HepG2 (cell line): ENCODE results near the gene NDUFB10. TPM values are rescaled to one million over a fixed set of nuclear protein-coding genes. Genes with fewer than 3 reads are reported as not detected.

Experiments used
- ARNTL ChIP-seq: sonication (generic); formaldehyde crosslinking; IDR thresholded peaks from 2 replicates; pipeline ENCODE4 v1.4.0; 2020; ENCODE audit warnings: mild to moderate bottlenecking, missing genetic modification reagents
- CBX5 ChIP-seq: sonication (generic); formaldehyde crosslinking; IDR thresholded peaks from 2 replicates; pipeline ENCODE4 v1.4.0; 2020; ENCODE audit warnings: missing genetic modification reagents, borderline replicate concordance
- ELF1 ChIP-seq: sonication (generic); formaldehyde crosslinking; IDR thresholded peaks from 2 replicates; pipeline ENCODE4 v1.4.0; 2020; ENCODE audit warnings: missing genetic modification reagents
- FIP1L1 ChIP-seq: fragments of 200-400 bp; formaldehyde crosslinking; IDR thresholded peaks from 2 replicates; pipeline ENCODE4 v1.6.1; 2018; ENCODE audit warnings: low read depth, mild to moderate bottlenecking, low read length, moderate library complexity, borderline replicate concordance; ENCODE audit not compliant: insufficient read depth
- GATA4 ChIP-seq: sonication (generic); IDR thresholded peaks from 2 replicates; pipeline ENCODE4 v1.6.1; 2016; ENCODE audit warnings: antibody characterized with exemption, low read depth, borderline replicate concordance
- HNRNPH1 ChIP-seq: fragments of 200-400 bp; formaldehyde crosslinking; optimal IDR thresholded peaks from 2 replicates; pipeline ENCODE3; 2017; ENCODE audit warnings: mild to moderate bottlenecking, low read depth, low read length
- HNRNPL ChIP-seq: fragments of 200-400 bp; formaldehyde crosslinking; IDR thresholded peaks from 2 replicates; pipeline ENCODE4 v1.6.1; 2017; ENCODE audit warnings: mild to moderate bottlenecking, low read depth, low read length
- JUNB ChIP-seq: sonication (generic); formaldehyde crosslinking; IDR thresholded peaks from 2 replicates; pipeline ENCODE4 v1.8.0; 2022; ENCODE audit warnings: missing genetic modification reagents, mild to moderate bottlenecking, borderline replicate concordance
- MAFF ChIP-seq: IDR thresholded peaks from 2 replicates; pipeline ENCODE4 v1.6.1; 2011; ENCODE audit warnings: low read depth, low read length, improper control_type of control experiment
- NCOA2 ChIP-seq: sonication (generic); formaldehyde crosslinking; IDR thresholded peaks from 2 replicates; pipeline ENCODE4 v1.8.0; 2022; ENCODE audit warnings: inconsistent platforms
- NFATC3 ChIP-seq: sonication (generic); formaldehyde crosslinking; IDR thresholded peaks from 2 replicates; pipeline ENCODE4 v1.5.1; 2020; ENCODE audit warnings: mild to moderate bottlenecking, missing genetic modification reagents
- NR2C2 ChIP-seq: sonication (generic); formaldehyde crosslinking; IDR thresholded peaks from 2 replicates; pipeline ENCODE4 v1.4.0; 2020; ENCODE audit warnings: missing genetic modification reagents, mild to moderate bottlenecking, moderate library complexity, borderline replicate concordance
- ZNF121 ChIP-seq: sonication (generic); formaldehyde crosslinking; IDR thresholded peaks from 2 replicates; pipeline ENCODE4 v1.5.0; 2020; ENCODE audit warnings: mild to moderate bottlenecking, missing genetic modification reagents
- ZNF446 ChIP-seq: sonication (generic); formaldehyde crosslinking; IDR thresholded peaks from 2 replicates; pipeline ENCODE4 v1.5.0; 2020; ENCODE audit warnings: mild to moderate bottlenecking, missing genetic modification reagents
- ZNF460 ChIP-seq: sonication (generic); formaldehyde crosslinking; IDR thresholded peaks from 2 replicates; pipeline ENCODE4 v1.5.1; 2020; ENCODE audit warnings: missing genetic modification reagents, mild to moderate bottlenecking, borderline replicate concordance
- ZNF577 ChIP-seq: sonication (generic); formaldehyde crosslinking; IDR thresholded peaks from 2 replicates; pipeline ENCODE4 v1.4.0; 2020; ENCODE audit warnings: mild to moderate bottlenecking, low read depth, missing genetic modification reagents, borderline replicate concordance
- ZNF687 ChIP-seq: sonication (generic); formaldehyde crosslinking; IDR thresholded peaks from 2 replicates; pipeline ENCODE4 v1.5.1; 2020; ENCODE audit warnings: mild to moderate bottlenecking, missing genetic modification reagents, moderate library complexity
- ZNF781 ChIP-seq: sonication (generic); formaldehyde crosslinking; IDR thresholded peaks from 2 replicates; pipeline ENCODE4 v1.5.1; 2020; ENCODE audit warnings: borderline replicate concordance, mild to moderate bottlenecking, missing genetic modification reagents; ENCODE audit errors: not compliant biosample characterization
- polyA plus RNA-seq, 8 experiments: library from polyadenylated mRNA; depleted of rRNA in 3 of 8; stranded (reverse) in 7 of 8; unstranded in 1 of 8; fragments of >200 nt; fragmentation: Illumina TruSeq in 4 of 8; extraction: Trizol in 4 of 8; gene quantifications; 2 replicates each; pipeline versions ENCODE4 v1.2.1 to v1.2.3, GENCODE V29; 2011 to 2016; ENCODE audit warnings: low read depth in 4 of 8, missing spikeins in 1 of 8, mixed read lengths in 1 of 8; ENCODE audit not compliant: insufficient read depth in 1 of 8
- total RNA-seq, 5 experiments: library from RNA; depleted of rRNA; stranded (reverse); fragments of >200 nt; fragmentation: Illumina TruSeq; extraction: Trizol; gene quantifications; 2 replicates each; pipeline ENCODE4 v1.2.3, GENCODE V29; 2016; ENCODE audit warnings: low read depth in 1 of 5
- TF ChIP-seq, protein P1 (sequence below): sonication (generic); formaldehyde crosslinking; IDR thresholded peaks from 2 replicates; pipeline ENCODE4 v1.5.0; 2020; ENCODE audit warnings: missing genetic modification reagents, mild to moderate bottlenecking, borderline replicate concordance
- TF ChIP-seq, protein P2 (sequence below): sonication (generic); formaldehyde crosslinking; IDR thresholded peaks from 2 replicates; pipeline ENCODE4 v1.4.0; 2020; ENCODE audit warnings: missing genetic modification reagents
- TF ChIP-seq, protein P3 (sequence below): sonication (generic); formaldehyde crosslinking; conservative IDR thresholded peaks from 2 replicates; pipeline ENCODE4 v1.5.0; 2020; ENCODE audit warnings: missing genetic modification reagents

Gene NDUFB10
- total and polyA plus RNA-seq, 2 of the 13 experiments (the other 11 are each of a cell fraction or from before 2014, with no cell fraction given): 68.6 to 157 TPM

- TF ChIP-seq ZNF687 (CRISPR knock-in tag): peak; percentile 95
- TF ChIP-seq FIP1L1: no peak
- TF ChIP-seq, protein P1, sequence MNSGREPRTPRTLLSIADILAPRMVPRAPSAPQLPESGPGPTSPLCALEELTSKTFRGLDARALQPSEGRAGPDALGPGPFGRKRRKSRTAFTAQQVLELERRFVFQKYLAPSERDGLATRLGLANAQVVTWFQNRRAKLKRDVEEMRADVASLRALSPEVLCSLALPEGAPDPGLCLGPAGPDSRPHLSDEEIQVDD (CRISPR knock-in tag): no peak; the same call in 1 of the 2 replicates
- TF ChIP-seq ZNF781 (CRISPR knock-in tag): peak; percentile 37
- no peak for TF ChIP-seq HNRNPH1
- no peak for TF ChIP-seq JUNB
- TF ChIP-seq NCOA2 (CRISPR knock-in tag): no peak; the same call in 1 of the 2 replicates
- TF ChIP-seq ELF1 (CRISPR knock-in tag): peak; percentile 92
- TF ChIP-seq, protein P2, sequence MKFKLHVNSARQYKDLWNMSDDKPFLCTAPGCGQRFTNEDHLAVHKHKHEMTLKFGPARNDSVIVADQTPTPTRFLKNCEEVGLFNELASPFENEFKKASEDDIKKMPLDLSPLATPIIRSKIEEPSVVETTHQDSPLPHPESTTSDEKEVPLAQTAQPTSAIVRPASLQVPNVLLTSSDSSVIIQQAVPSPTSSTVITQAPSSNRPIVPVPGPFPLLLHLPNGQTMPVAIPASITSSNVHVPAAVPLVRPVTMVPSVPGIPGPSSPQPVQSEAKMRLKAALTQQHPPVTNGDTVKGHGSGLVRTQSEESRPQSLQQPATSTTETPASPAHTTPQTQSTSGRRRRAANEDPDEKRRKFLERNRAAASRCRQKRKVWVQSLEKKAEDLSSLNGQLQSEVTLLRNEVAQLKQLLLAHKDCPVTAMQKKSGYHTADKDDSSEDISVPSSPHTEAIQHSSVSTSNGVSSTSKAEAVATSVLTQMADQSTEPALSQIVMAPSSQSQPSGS (CRISPR knock-in tag): no peak
- peak; percentile 65; the same call in 1 of the 2 replicates for TF ChIP-seq GATA4
- no peak for TF ChIP-seq ZNF577 (CRISPR knock-in tag)
- TF ChIP-seq ZNF460: no peak; the same call in 1 of the 2 replicates
- TF ChIP-seq CBX5 (CRISPR knock-in tag): no peak; the same call in 1 of the 2 replicates
- TF ChIP-seq ZNF446 (CRISPR knock-in tag): no peak
- 0 out of 2 replicates have a peak, but pooled peaks have one; percentile 22 for TF ChIP-seq HNRNPL
- TF ChIP-seq ZNF121 (CRISPR knock-in tag): no peak
- no peak for TF ChIP-seq MAFF
- TF ChIP-seq ARNTL (CRISPR knock-in tag): peak; percentile 62; the same call in 1 of the 2 replicates
- peak; percentile 57; the same call in 1 of the 2 replicates for TF ChIP-seq NR2C2 (CRISPR knock-in tag)
- 0 out of 2 replicates have a peak, but pooled peaks have one; percentile 24 for TF ChIP-seq NFATC3
- TF ChIP-seq, protein P3, sequence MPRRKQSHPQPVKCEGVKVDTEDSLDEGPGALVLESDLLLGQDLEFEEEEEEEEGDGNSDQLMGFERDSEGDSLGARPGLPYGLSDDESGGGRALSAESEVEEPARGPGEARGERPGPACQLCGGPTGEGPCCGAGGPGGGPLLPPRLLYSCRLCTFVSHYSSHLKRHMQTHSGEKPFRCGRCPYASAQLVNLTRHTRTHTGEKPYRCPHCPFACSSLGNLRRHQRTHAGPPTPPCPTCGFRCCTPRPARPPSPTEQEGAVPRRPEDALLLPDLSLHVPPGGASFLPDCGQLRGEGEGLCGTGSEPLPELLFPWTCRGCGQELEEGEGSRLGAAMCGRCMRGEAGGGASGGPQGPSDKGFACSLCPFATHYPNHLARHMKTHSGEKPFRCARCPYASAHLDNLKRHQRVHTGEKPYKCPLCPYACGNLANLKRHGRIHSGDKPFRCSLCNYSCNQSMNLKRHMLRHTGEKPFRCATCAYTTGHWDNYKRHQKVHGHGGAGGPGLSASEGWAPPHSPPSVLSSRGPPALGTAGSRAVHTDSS (CRISPR knock-in tag): no peak
Observed at GRCh38 chr16:1942810-1943726, 16.3 kb upstream of the NDUFB10 start, which contains the start of gene MSRB1 (continued).
